Fibroblast of upper back skin (primary cell): ENCODE results near the gene GTF2A2.
A peak's percentile ranks its signal among the peaks of the same experiment; 100 is the strongest.

Experiments used
- DNase-seq: peaks from one replicate; pipeline ENCODE4 v3.0.0-alpha.2; 2013

The GTF2A2 gene

DNA sequence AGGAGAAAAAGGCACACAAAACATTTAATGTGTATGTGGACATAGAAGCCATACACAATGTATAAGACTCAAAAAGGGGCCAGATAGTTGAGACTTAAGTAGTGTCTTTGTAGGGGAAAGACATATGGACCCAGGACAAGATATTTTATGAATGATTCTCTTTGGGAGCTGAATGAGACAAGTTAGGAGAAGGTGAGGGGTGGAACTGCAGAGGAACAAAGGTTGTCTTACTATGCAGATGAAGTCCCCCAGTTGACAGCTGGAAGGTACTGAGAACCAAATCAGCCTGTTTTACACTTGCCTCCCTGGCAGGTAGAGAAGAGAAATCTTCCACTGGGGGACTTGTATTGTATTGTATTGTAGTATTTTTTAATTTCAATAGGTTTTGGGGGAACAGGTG, 60.7 kb downstream of the GTF2A2 start:
- DNase-seq: no peak

DNA sequence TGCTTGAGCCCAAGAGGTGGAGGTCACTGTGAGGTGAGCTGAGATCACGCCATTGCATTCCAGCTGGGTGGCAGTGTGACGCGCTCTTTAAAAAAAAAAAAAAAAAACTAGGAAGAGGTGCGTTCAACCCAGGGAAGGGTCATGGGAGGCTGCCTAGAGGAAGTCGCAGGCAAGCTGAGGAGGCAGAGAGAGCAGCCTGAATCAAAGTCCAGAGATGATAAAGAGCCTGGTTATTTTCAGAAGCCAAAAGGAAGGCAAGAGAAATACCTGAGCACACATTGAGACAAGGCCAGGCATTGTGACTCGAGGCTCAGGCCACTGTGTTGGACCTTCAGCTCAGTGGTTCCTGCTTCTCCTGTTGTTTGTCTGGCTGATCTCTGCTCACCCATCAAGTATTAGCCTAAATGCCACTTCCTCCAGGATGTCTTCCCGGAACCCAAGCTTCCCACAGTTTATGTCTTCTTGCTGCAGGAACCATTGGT, 61.8 kb downstream of the GTF2A2 start:
- DNase-seq: no peak

DNA sequence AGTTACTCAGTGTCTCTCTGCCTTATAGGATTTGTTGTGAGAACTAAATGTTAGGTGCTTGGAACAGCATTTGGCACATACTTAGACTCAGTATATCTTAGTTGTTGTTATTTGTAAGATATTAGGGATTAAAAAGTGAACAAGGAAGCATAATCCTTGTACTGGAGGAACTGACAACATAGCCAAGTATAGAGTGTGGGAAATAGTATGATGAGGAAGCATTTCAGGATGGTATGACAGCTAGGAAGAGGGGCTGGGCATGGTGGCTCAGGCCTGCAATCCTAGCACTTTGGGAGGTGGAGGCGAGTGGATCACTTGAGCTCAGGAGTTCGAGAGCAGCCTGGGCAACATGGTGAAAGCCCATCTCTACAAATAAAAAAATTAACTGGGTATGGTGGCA, 62.3 kb downstream of the GTF2A2 start:
- DNase-seq: no peak

GRCh38 chr15:59594493-59594942, 62.8 kb downstream of the GTF2A2 start:
- DNase-seq: peak; percentile 39

GRCh38 chr15:59591356-59591755, 66.0 kb downstream of the GTF2A2 start:
- DNase-seq: no peak

- DNase-seq: no peak
These were observed 67.3 kb downstream of the GTF2A2 start for GRCh38 chr15:59590027-59590426.
